GM18498 (cell line): ENCODE results near the gene MYO9B.

Experiments
- ATAC-seq: cut with Tn5 transposase; IDR thresholded peaks from one replicate; pipeline ENCODE4 v1.9.1; 2021; ENCODE audit warnings: mild to moderate bottlenecking, moderate library complexity; ENCODE audit not compliant: unreplicated experiment

MYO9B gene

GRCh38 chr19:17209126-17210036 lies 133.8 kb downstream of the MYO9B start:
- ATAC-seq, result no peak

GRCh38 chr19:17210296-17210695 lies 134.7 kb downstream of the MYO9B start:
- ATAC-seq, result no peak

- ATAC-seq, result no peak
Measured at GRCh38 chr19:17211547-17212446, 136.2 kb downstream of the MYO9B start.

DNA sequence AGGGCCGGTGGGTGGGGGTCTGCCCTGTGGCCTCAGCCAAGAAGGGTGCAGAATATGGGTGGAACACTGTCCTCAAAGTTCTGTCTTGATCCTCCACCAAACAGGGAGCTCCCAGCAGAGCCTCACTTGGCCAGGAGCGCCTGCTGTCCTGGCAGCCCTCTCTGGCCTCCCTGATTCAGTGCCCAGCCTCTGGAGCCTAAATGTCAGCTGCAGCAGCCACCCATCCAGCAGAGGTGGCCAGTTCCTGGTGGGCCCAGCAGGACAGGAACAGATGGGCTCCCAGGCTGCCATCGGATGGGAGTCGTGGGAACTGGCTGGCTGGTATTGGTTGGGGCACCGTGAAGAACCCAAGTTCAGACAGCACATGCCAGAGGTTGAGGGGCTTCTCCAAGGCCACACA lies 137.8 kb downstream of the MYO9B start:
- ATAC-seq, result no peak

DNA sequence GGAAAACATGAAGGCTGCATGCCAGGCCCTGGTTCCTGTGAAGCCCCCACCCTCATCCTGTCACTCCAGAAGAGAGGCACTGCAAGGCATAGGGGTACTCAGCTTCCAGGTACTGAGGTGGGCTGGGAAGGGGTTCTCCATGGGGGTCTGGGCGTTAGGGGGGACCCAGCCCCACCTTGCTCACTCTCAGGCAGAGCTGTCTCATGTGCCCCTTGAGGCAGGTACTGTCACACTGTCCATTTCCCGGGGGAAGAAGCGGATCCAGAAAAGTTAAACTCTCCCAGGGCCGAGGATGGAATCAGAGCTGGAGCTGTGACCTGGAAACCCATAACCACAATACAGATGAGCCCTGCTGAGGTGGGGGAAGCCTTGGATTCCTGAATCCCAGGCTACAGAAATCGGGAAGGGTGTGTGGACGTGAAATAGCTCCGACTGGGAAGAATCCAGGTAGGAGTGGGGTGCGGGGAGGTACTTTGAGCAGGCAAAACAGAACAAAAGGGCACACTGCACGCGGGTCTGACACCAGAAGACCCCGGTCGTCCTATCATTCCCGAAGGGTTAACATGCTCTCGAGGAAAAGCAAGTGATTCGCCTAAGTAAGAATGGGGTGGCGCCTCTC lies 139.0 kb downstream of the MYO9B start:
- no peak for ATAC-seq

- ATAC-seq, result peak; percentile 82
Measured at GRCh38 chr19:17215127-17215971, 139.8 kb downstream of the MYO9B start, which contains the start of gene USE1. Gene USE1, plus strand, starts transcription at chr19:17215357. Its CDS starts 49 bp downstream, at chr19:17215406.

- no peak for ATAC-seq
Measured at GRCh38 chr19:17216058-17216670, 140.6 kb downstream of the MYO9B start.

- no peak for ATAC-seq
Measured at GRCh38 chr19:17219286-17219685, 143.7 kb downstream of the MYO9B start.

DNA sequence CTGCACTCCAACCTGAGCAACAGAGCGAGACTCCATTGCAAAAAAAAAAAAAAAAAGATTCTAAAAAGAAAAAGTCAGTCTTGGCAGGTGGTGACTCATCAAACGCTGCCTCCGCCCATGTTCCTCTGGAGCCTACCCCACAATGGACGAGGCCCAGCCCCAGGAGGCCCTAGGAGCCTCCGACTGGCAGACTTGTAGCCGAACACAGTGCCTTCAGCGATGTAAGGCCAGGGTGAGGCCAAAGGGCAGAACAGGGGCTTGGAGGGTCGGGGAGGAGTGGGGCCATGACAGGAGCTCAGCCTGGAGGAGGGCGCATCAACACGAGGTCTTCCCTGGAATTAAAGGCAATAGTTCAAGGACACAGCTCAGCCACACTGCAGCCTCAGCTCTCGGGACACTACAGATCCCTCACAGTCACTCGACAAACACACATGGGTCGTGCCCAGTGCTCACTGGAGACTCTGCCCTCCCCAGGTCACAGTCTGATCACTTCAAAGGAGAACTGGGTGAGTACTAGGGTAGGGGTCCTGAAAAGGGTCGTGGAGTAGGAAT lies 144.7 kb downstream of the MYO9B start:
- ATAC-seq, result no peak

GRCh38 chr19:17225053-17225452 lies 149.5 kb downstream of the MYO9B start:
- ATAC-seq, result no peak

DNA sequence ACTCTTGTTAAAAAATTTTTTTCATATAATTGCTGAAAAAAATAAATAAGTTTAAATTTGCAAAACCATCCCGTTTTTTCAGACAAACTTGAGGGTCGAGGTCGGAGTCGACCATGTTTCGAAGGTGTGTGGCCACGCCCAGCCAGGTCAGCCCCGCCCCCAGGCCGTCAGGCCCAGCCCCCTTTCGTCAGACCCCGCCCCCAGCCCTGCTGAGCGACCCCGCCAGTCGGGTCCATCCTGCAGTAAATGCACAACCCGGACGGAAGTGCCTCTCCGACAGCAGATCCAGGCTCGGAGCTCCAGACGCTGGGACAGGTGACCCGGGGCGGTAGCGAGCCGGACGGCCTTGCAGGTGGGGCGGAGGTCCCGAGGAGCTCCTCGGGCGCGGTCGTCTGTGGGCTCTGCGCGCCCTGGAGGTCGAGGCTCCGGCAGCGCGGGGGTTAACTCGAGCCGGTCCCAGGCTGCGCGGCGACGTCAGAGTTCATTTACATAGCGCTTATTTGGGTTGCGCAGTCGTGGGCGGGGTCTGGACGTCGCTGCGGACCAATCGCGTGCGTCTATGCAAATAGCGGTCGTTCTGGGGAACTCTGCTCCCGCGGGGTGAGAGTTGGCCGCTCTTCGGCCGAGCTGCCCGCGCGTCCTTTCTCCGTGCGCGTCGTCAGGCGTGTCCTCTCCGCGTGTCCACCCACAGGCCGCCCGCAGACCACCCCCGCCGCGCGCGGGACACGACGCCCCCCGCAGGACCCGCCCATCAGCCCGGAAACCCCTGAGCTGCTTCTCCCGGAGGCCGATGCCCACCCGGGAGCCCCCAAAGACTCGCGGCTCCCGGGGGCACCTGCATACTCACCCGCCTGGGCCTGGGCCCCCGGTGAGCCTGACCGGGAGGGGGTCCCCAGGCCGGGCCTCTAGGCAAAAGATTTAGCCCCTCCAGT lies 150.7 kb downstream of the MYO9B start, which contains the start of gene OCEL1:
Gene OCEL1 (plus strand): TSS at position 225 of the 932 bp plus-strand sequence. CDS start 22 bp downstream, at position 247.
- peak; percentile 96 for ATAC-seq

- no peak for ATAC-seq
Measured at GRCh38 chr19:17227798-17228367, 152.3 kb downstream of the MYO9B start.

DNA sequence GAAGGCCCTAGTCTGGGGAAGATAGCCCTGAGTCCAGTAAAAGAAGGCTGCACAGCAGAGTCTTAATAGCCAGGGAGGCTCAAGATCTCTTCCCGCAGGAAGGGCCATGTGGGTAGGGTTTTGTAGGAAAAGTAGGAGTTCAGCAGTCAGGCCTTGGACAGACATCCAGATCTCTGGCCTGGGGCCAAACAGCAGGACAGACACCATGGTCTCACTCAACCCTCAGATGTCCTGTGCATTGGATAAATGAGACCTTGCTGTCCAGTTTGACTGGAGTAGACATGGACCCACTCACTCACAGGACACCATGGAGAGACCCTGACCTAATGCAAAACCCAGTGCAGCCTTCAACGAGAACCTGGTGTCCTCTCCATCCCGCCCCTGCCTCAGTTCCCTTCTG lies 154.3 kb downstream of the MYO9B start:
- no peak for ATAC-seq

GRCh38 chr19:17232258-17232657 lies 156.7 kb downstream of the MYO9B start:
- no peak for ATAC-seq

DNA sequence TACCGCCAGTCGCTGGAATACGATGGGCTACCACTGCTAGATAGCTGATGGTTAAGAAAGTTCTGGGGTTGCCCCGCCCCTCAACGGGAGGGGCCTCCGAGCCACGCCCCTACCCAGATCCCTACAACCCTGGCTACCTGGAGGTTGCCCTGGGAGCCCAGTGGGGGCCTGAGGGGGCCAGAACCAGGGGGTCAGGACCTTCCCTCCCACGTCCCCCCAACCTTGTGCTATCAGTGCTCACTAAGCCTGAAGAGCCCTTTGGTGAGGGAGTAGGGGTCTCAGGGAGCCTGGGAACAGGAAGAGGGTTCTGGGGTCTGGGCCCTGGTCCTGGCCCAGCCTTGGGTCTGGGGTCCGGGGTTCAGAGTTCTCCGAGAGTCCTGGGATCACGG lies 159.3 kb downstream of the MYO9B start:
- no peak for ATAC-seq

DNA sequence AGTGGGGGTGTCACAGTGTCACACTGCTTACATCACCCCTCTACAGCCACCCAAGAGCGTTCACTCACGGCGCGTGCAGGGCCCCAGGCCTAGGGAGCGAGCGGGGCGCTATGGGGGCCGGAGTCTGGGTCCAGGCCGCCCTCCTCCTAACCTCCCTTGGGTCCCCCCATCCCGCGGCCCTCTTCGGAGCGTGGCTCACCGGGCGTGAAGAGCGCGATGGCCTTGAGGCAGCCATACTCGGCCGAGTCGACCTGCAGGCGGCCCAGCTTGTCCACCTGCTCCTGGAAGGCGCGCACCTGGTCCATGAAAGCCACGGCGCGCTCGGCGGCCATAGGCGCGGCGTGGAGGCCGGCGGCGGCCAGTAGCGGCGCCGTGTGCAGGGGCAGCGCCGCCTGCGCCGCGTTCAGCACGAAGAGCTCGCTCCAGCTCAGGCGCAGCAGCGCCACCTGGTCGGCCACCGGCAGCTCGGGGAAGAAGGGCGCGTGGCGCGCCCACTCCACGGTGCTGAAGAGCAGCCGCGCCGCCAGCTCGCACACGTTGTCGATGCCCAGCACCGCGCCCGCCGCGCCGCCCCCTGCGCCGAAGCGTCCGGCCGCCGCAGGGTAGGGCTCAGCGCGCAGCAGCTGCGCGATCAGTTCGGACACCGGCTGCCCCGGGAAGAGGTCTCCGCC lies 159.9 kb downstream of the MYO9B start:
- ATAC-seq, result no peak

DNA sequence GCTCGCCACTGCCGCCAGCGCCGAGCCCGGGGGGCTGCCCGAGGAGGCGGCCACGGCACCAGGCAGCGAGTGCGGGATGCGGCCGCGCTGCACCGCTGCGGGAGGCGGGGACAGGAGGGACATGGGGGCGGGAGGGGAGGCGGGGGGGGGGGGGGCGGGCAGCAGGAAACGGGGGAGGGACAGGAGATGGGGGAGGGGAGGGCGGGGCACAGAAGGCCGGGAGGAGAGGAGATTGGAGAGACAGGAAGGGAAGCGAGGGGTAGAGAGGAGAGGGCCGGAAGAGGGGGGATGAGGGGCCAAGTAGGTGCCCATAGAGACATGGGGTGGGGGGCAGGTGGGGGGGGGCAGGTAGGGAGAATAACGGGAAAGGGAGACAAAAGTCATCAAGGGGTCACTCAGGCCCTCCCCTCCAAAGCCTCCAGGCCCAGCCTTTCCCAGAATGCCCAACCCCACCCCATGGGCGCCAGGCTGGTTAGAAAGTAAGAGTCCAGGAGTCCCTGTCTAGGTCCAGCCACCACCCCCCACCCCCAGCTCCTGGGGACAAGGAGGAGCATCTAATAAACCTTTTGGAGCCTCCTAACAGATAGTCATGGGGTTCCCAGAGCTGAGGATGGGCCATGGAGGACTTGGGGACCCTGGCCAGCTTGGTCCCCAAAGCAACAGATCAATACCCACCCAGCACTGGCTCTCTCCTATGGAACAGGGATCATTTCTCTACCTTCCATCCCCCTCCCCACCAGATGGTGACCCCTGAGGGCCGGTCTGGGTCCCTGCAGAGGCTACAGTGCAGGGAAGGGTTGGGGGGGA lies 160.6 kb downstream of the MYO9B start:
- ATAC-seq, result no peak
